Sciatic nerve (tissue), 2 donors: ENCODE measurements around the gene ZBTB17. TPM values are rescaled to one million over a fixed set of nuclear protein-coding genes. Genes with fewer than 3 reads are reported as not detected.

Source experiments
- ATAC-seq: fragments of 200-7000 bp; cut with Tn5 transposase; one replicate; pipeline ENCODE4 v1.9.1; 2020; ENCODE audit warnings: mild to moderate bottlenecking, moderate library complexity
- DNase-seq: peaks from one replicate; pipeline ENCODE4 v3.0.0-alpha.2; 2020; ENCODE audit warnings: low spot score
- intact Hi-C: fragments of 100-400 bp; cut with DNase I; formaldehyde crosslinking; loops from one replicate; pipeline ENCODE4 v1.14.2; 2022
- total RNA-seq: library from RNA; stranded (reverse); fragmentation: NEBNext Ultra II Directional; extraction: Animal tissue kit (Norgen Biotek cat#: 25700); gene quantifications from one replicate; pipeline ENCODE4 v1.2.1, GENCODE V29; 2021
- donor health status: DM: no; HTN: no; CAD: no.
- donor health status: DM: no; HTN: no; CAD: no.

ZBTB17 gene
- total RNA-seq, 1 donor from 2014 or later, result 37.7 TPM

DNA sequence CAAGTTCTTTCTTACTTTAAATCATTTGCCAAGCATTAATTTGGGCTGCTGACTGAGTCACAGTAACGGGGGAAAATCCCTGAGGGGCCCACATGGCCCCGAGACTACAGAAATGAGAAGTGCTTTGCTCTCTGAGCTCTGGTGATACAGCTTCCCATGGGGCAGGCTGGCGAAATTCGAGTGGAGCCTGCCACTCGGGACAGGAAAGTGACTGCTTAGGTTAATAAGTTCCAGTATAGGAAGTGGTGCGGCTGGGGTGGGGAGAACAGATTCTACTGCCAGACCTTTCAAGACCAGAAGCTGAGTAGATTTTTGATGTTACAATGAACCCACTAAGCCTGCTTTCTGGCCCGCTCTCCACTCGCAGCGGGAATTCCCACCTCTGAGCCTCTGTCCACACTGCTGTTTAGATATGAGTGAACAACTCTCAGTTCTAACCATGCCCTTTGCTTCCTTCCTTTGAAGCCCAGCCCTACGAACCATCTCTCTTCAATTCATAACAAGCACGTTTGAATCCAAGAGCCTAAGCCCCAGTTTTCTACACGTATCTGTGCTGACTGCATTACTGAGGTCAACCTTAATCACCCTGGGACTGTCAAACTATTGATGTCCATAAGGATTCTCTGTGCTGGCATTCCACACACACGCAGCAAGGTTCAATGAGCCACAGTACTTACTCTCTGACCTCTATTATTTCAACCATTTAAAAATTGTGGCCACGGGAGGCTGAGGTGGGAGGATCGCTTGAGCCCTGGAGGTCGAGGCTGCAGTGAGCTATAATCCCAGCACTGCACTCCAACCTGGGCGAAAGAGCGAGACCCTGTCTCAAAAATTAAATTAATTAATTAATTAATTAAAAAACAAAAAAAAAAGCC lies 9.6 kb downstream of the ZBTB17 start:
- peak; percentile 62 for ATAC-seq
- intact Hi-C loops, result no loop called here
- DNase-seq, result no peak

DNA sequence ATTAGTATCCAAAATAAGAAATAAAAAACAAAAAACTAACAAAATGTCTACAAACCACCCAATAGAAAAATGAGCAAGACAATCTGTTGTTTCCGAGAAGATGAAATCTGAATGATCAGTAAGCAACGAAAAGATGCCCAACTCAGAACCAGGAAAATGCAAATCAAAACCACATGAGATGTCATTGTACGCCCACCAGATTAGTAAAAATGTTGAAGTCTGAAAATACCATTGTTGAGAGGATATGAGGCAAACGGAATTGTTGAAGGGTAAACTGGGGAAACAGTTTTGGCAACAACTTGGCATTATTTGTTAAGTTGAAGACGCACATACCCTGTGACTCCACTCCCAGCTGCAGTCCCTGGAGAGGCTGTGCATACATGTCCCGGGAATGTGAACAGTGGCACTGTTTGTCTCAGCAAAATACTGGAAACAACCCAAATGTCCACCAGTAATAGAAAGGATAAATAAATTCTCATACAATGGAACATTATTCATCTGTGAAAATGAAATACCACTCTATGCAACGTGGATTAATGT lies 10.6 kb downstream of the ZBTB17 start:
- DNase-seq, result no peak
- ATAC-seq, result peak; percentile 83
- intact Hi-C loops, result no loop called here

DNA sequence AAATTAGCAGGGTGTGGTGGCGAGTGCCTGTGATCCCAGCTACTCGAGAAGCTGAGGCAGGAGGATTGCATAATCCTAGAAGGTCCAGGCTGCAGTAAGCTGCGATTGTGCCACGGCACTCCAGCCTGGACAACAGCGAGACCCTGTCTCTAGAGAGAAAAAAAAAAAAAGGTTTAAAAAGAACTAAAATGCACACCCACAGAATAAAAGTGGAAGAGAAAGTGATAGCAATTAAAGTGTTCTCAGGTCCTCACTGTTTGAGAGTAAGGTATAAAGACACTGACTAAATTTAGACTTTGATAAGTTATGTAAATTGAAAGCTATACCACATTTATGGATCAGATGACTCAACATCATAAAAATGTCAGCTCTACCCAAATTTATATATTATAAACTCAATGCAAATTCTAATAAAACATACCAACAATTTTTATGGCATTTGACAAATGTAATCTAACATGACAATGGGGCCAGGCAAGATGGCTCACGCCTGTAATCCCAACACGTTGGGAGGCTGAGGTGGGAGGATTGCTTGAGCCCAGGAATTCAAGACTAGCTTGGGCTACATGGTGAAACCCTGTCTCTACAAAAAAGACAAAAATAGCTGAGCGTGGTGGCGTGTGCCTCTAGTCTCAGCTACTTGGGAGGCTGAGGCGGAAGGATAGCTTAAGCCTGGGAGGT lies 11.8 kb downstream of the ZBTB17 start:
- intact Hi-C loops, result no loop called here
- no peak for ATAC-seq
- no peak for DNase-seq

DNA sequence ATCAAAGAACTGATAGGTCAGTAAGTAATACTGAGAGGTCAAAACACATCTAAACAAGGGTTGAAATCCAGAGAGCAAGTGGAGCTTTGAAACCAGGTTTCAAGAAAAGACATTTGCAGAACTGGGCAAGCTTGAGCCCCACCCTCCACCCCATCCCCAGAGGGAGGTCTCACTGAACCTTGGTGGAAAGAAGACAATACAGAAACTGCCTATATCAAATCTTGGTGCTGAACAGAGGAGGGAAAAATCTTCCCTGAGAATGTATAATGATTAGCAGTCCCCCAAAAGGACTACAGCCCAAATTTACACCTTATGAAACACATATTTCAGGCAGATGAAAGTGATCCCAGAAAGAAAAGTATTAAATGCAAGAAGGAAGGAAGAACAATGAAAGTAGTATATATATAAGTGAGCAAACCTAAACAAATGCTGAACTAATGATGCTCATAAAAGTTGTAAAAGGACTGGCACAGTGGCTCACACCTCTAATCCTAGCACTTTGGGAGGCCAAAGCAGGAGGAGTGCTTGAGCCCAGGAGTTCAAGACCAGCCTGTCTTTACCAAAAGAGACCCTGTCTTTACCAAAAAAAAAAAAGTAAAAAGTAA lies 12.4 kb downstream of the ZBTB17 start:
- no peak for DNase-seq
- no peak for ATAC-seq

DNA sequence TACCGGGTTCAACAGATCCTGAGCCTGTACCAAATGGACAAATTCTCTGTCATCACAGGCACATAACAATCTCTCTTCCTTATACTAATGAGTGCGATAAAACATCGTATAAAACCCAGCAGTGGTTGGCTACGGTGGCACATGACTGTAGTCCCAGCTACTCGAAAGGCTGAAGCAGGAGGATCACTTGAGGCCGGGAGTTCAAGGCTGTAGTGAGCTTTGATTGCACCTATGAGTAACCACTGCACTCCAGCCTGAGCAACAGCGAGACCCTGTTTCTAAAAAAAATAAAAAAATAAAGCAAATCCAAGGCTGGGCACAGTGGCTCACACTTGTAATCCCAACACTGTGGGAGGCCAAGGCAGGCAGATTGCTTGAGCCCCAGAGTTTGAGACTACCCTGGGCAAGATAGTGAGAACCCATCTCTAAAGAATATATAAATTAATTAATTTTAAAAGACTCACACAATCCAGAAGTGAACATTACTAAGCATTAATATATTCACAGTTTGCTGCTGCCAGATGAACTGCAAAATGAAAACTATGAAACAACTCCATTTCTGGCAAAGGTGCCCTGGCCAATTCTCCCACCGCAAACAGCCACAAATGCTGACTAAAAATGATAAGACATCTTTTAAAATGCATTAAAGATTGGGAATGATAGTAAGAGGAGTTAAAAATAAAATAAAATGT lies 13.1 kb downstream of the ZBTB17 start:
- DNase-seq (no peak), ATAC-seq (no peak)
- intact Hi-C loops, result no loop called here

More for the DNA sequence above, 12.4 kb downstream of the ZBTB17 start:
- intact Hi-C loops, result no loop called here

DNA sequence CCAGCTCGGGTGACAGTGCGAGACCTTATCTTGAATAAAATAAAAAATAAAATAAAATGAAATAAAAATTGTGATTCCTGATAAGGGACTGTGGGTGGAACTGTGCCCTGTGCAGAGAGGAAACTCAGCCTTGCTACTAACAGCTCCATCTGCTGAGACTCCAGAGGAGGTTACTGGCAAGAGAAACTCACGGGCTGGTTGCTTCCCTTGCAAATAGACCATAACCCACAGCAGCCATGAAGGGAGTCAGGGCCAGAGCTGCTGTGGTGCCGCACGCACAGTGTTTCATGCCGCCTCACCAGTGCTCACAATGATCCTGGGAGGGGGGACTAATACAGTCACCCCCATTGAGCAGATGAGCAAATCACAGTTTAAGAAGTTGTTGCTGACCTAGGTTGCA lies 13.7 kb downstream of the ZBTB17 start:
- intact Hi-C loops, result no loop called here
- no peak for ATAC-seq
- DNase-seq, result no peak

DNA sequence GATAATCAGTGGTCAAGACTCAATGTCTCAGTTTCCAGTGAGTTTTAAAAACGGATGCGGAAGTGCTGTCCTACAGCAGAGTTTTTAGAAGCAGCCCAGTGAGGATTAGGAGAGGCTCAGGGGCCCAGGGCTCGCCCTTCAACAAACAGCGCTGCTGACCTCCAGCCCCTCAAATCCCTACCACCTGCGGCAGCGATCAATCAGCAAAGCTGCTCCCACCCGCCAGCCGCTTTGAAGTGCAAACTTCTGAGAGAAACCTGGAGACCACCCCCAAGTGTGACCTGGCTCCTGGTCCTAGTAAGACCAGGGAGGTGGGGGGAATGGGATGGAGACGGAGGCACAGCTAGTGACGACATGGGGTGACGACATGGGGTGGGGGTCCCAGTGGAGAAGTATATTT lies 14.4 kb downstream of the ZBTB17 start:
- intact Hi-C loops, result no loop called here
- ATAC-seq (no peak), DNase-seq (no peak)

DNA sequence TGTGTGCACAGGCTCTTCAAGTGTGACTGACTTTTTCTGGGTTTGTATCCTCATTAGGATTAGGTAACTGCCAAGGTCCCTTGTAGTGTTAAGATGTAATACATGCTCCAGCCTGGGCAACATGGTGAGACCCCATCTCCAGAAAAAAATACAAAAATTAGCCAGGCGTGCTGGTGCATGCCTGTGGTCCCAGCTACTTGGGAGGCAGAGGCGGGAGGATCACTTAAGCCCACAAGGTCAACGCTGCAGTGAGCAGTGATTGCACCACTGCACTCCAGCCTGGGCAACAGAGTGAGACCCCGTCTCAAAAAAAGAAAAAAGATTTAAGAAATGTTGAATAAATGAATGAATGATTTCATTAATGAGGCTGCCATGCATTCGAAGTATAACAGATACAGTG lies 15.1 kb downstream of the ZBTB17 start:
- intact Hi-C loops, result no loop called here
- DNase-seq (no peak), ATAC-seq (no peak)

DNA sequence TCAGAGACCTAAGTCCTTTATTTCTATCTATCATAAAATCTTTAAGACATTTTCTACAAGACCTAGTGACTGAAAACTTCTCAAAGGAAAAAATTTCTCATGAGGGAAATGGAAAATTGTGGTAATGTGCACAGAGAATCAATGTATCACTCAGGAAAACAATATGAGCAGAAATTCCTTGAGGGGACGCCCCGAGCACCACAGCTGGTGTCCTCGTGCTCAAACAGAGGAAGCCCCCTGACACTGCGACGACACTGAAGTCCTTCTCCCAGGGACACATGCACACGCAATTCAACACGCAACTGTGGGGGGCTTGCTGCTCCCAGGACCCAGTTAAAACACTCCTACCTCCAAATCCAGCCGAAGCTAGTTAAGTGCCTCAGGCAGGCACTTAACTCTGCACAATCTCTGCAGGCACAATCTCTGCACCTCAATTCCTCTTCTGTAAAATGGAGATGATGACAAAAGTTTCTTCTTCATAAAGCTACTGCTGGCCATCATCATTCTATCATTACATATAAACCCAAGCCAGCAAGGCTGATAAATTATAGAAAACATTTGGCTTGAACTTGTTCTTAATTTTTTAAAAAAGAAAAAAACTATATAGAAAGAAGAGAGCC lies 16.0 kb downstream of the ZBTB17 start:
- intact Hi-C loops, result no loop called here
- ATAC-seq (no peak), DNase-seq (no peak)

DNA sequence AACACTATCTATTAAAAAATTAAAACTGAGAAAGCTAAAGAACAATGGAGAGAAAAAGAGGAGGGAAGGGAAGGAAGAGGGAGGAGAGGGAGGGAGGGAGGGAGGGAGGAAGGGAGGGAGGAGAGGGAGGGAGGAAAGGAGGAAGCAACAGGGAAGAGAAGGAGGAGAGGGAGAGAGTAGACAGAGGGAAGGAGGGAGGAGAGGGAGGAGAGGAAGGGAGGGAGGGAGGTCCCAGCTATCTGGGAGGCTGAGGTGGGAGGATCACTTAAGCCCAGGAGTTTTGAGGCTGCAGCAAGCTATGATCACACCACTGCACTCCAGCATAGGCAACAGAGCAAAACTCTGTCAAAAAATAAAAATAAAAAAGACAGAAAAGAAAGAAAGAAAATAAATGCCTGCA lies 16.5 kb downstream of the ZBTB17 start:
- ATAC-seq (no peak), DNase-seq (no peak)
- intact Hi-C loops, result no loop called here

DNA sequence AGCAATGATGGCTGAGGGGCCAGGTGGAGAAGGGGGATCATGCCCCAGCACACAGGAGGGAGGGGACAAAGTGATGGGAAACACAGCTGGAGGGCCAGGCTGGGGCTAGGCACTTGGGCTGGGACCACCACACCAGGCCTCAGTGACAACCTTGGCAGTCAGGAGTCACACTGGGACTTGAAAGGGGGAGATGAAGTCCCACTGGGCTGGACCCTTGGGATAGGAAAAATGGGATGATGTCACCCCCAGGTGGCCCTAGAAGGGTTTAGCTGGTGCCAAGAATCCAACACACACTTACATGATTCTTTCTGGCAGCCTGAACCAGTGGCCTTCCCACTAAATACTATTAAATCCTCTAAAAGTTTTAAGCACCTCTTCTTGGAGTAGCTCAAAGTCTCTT lies 17.1 kb downstream of the ZBTB17 start:
- DNase-seq (no peak), ATAC-seq (peak; percentile 34)
- intact Hi-C loops, result no loop called here

DNA sequence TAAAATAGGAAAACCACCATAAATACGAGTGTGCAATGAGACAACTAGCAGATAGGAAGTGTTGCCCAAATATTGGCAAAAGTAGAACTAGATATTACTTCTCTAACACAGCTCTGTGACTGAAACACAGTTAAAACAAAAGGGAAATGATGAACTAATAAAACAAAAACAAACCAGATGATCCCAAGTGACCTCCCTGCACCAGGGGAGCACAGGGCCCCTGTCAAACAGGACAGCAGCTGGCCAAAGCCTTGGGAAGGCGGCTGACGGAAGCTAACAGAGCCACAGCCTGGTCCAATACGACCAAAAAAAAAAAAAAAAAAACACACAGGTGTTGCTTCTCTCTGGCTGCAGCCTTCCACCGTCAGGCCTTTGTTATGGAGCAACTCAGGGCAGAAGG lies 17.8 kb downstream of the ZBTB17 start:
- no peak for DNase-seq
- ATAC-seq, result no peak
- intact Hi-C loops, result no loop called here

DNA sequence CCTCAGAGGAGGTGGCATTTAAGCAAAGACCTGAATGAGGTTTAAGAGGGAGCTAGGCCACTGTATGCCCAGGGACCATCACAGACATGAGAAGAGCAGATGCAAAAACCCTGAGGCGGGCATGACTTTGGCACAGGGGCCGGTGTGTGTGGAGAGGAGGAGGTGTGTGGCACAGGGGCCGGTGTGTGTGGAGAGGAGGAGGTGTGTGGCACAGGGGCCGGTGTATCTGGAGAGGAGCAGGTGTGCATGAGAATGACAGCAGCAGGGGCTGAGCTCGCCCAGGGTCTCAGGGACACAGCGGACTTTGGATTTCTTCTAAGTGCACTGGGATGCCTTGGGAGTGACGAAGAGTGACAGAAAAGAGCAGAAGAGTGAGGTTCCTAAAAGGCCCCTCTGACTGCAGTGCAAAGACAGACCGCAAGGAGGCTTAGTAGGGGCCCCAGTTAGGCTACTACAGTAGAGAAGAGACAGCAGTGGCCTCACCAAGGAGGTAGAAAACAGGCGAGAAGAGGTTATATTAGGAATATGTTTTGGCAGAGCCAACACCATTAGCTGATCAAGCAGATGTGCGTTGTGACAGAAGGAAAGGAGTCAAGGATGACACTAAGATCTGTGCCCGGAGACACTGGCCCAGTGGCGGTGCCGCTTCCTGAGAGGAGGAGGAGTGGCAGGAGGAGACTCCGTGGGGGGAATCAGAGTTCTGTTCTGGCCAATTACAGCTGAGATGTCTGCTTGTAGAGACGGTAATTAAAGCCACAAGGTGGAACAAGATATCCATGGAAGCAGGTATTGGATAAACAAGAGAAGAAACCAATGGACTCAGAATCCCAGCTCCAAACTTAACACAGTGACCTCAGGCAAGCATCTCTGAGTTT lies 18.4 kb downstream of the ZBTB17 start:
- intact Hi-C loops, result no loop called here
- ATAC-seq, result no peak
- no peak for DNase-seq

DNA sequence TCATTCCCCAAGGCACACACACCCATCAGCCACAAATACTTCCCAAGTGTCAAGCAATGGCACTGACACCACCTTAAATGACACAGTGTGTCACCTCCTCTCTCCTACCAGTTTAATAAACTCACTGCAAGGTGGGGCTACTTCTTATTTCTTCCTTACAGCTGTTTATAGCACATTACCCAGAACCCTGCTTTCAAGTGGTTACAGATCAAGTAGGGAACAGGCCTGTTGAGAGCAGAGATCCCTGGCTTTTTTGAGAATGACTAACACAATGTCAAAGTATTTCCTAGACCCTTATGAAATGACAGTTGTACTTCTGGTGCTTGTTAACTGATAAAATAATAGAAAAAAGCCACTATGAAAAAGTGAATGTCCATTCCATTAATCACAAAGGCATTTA lies 19.8 kb downstream of the ZBTB17 start:
- DNase-seq (no peak), ATAC-seq (no peak)
- intact Hi-C loops, result no loop called here

DNA sequence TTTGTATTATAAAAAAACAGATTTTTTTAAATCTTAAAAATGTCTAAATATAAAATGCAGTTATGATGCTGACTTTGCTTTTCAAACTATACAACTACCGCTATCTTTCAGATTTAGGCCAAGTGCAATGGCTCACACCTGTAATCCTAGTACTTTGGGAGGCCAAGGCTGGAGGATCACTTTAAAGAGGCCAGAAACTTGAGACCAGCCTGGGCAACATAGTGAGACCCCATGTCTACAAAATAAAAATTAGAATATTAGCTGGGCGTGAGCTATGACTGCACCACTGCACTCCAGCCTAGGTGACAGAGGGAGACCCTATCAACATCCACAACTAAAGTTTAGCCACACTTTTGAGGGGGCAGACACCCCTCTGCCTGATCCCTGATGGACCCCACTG lies 20.3 kb downstream of the ZBTB17 start:
- DNase-seq (no peak), ATAC-seq (no peak)
- intact Hi-C loops, result no loop called here

DNA sequence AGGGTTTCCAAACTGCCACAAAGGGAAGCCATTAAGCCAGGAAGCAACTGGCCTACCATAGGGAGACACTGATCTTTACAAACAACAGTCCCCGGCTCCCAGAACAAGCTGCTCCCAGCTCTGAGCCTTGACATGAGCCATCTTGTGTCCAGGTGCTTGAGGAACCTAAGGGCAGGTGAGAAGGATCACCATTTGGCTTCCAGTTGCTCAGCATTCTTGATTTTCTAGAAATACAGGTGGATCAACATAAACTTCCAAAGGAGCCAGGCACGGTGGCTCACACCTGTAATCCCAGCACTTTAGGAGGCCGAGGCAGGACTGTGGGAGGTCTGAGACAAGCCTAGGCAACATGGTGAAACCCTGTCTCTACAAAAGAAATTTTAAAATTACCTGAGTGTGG lies 21.6 kb downstream of the ZBTB17 start:
- intact Hi-C loops, result no loop called here
- ATAC-seq (no peak), DNase-seq (no peak)

DNA sequence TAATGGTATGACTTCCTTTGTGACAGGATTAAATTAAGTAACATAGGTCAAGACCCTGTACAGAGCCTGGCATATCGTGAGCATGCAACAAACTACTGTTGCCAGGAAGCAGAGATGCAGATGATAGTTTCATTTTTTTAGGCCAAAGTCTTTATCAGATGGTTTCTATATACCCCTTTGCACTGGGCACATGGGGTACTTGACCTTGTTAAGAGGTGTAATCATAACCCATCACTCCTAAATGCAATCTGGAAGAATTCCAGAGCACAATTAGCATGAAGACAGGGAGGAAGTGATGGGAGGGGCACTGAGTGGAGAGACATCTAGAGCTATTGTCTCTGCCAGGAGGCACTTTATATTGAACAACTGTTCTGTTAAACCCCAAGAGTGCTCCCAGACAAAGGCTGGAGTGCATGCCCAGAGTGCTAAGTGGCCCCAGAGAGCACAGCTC lies 22.1 kb downstream of the ZBTB17 start:
- DNase-seq, result no peak
- ATAC-seq, result no peak
- intact Hi-C loops, result no loop called here

DNA sequence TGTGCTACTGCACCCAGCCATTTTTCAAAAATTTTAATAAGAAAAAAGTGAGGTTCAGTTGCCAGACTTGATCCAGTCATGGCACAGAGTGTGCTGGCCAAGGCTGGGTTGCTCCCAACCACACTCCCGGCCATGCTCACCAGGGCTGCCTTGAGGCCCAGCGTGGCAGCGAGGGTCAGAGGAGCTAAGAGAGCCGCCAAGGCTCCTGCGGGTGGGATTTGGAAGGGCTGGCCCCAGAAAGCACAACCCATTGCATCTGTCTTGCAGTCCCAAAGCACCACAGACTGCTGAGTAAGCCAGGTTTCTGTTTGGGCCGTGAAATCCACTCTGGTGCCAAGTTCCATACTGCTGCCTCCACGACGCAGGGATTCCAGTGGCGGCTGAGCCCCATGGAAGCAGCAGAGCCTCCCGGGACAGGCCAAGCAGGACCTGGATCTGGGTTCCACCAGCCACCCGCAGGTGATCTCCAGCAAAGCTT lies 22.6 kb downstream of the ZBTB17 start:
- DNase-seq (no peak), ATAC-seq (no peak)
- intact Hi-C loops, result no loop called here
